SK-N-SH (cell line): ENCODE results near the gene NPC1. TPM values are rescaled to one million over a fixed set of nuclear protein-coding genes. Genes with fewer than 3 reads are reported as not detected.

Source experiments
- CTCF ChIA-PET: fragments of 300-600, 350-600 bp; formaldehyde crosslinking; extraction: SDS; loops from one replicate; lab custom pipeline; 2021; lab: Yijun Ruan, JAX
- POLR2A ChIA-PET: fragments of 350-600 bp; sonication (Branson Sonifier 250); formaldehyde crosslinking; extraction: SDS; loops from one replicate; lab custom pipeline; 2020; ENCODE audit warnings: antibody characterized with exemption, inconsistent platforms; lab: Yijun Ruan, JAX
- DNase-seq: peaks from one replicate; pipeline ENCODE4 v3.0.0; 2012
- H2AFZ ChIP-seq: fragments of 200-600 bp; sonication (generic); 2 replicates; pipeline ENCODE4 v1.8.1; 2016; ENCODE audit warnings: antibody characterized with exemption, mild to moderate bottlenecking, low read depth
- H3F3A ChIP-seq: fragments of 200-600 bp; sonication (generic); replicated peaks from 2 replicates; pipeline ENCODE3; 2016; ENCODE audit warnings: antibody characterized with exemption, mild to moderate bottlenecking; ENCODE audit not compliant: insufficient read depth
- H3K27ac ChIP-seq, 2 experiments: fragments of 200-500 bp in 1 of 2; fragments of 200-600 bp in 1 of 2; sonication (Bioruptor generic) in 1 of 2; sonication (generic), shearing (Covaris generic) in 1 of 2; 2 replicates each; pipeline versions ENCODE4 v1.5.1 to v1.6.1; 2014 to 2016; ENCODE audit warnings: low read depth in 2 of 2, inconsistent platforms in 1 of 2, low read length in 1 of 2, mild to moderate bottlenecking in 1 of 2, mixed read lengths in 1 of 2
- H3K27me3 ChIP-seq: fragments of 200-600 bp; sonication (generic), shearing (Covaris generic); 2 replicates; pipeline ENCODE4 v1.6.1; 2016; ENCODE audit warnings: mixed run types; ENCODE audit not compliant: insufficient read depth
- H3K36me3 ChIP-seq, 2 experiments: fragments of 200-500 bp in 1 of 2; fragments of 200-600 bp in 1 of 2; sonication (Bioruptor generic) in 1 of 2; sonication (generic) in 1 of 2; replicated peaks in 1 of 2; 2 replicates each; pipeline versions ENCODE3 to v1.5.1; 2014 to 2016; ENCODE audit warnings: low read length in 1 of 2, mild to moderate bottlenecking in 1 of 2; ENCODE audit not compliant: insufficient read depth in 2 of 2, control insufficient read depth in 1 of 2
- H3K4me1 ChIP-seq, 2 experiments: fragments of 200-500 bp in 1 of 2; fragments of 200-600 bp in 1 of 2; sonication (Bioruptor generic) in 1 of 2; sonication (generic), shearing (Covaris generic) in 1 of 2; 2 replicates each; pipeline versions ENCODE4 v1.5.1 to v1.6.1; 2014 to 2016; ENCODE audit warnings: low read depth in 1 of 2, low read length in 1 of 2, mixed run types in 1 of 2; ENCODE audit not compliant: insufficient read depth in 2 of 2, control insufficient read depth in 1 of 2
- H3K4me2 ChIP-seq: fragments of 200-600 bp; sonication (generic), shearing (Covaris generic); 2 replicates; pipeline ENCODE4 v1.6.1; 2017; ENCODE audit warnings: mixed run types
- H3K4me3 ChIP-seq, 2 experiments: fragments of 200-500 bp in 1 of 2; fragments of 200-600 bp in 1 of 2; sonication (Bioruptor generic) in 1 of 2; sonication (generic), shearing (Covaris generic) in 1 of 2; 2 replicates each; pipeline versions ENCODE4 v1.5.1 to v1.8.1; 2014 to 2016; ENCODE audit warnings: low read depth in 2 of 2, inconsistent platforms in 1 of 2, low read length in 1 of 2, mild to moderate bottlenecking in 1 of 2, mixed read lengths in 1 of 2, moderate library complexity in 1 of 2
- H3K79me2 ChIP-seq: fragments of 200-600 bp; sonication (generic); 2 replicates; pipeline ENCODE4 v1.8.1; 2017; ENCODE audit warnings: mild to moderate bottlenecking; ENCODE audit not compliant: insufficient read depth
- H3K9ac ChIP-seq: fragments of 200-600 bp; sonication (generic); 2 replicates; pipeline ENCODE4 v1.6.1; 2017; ENCODE audit warnings: mixed run types
- H3K9me2 ChIP-seq: fragments of 200-600 bp; sonication (generic); 2 replicates; pipeline ENCODE4 v1.6.1; 2017; ENCODE audit warnings: mixed run types
- H3K9me3 ChIP-seq: fragments of 200-600 bp; sonication (generic); 2 replicates; pipeline ENCODE4 v1.6.1; 2017; ENCODE audit warnings: mixed run types, mild to moderate bottlenecking, moderate library complexity
- H4K20me1 ChIP-seq: fragments of 200-600 bp; sonication (generic); 2 replicates; pipeline ENCODE4 v1.6.1; 2017; ENCODE audit warnings: mild to moderate bottlenecking, mixed run types; ENCODE audit not compliant: insufficient read depth
- CHD2 ChIP-seq: fragments of 150-350 bp; IDR thresholded peaks from 2 replicates; pipeline ENCODE4 v1.6.1; 2018; ENCODE audit warnings: low read length; ENCODE audit not compliant: partially characterized antibody
- ELF1 ChIP-seq: IDR thresholded peaks from 2 replicates; pipeline ENCODE4 v1.4.0; 2012
- EP300 ChIP-seq, 2 experiments: IDR thresholded peaks; 2 replicates each; pipeline versions ENCODE4 v1.4.0 to v1.6.1; 2012; ENCODE audit warnings: borderline replicate concordance in 1 of 2, low read depth in 1 of 2, low read length in 1 of 2
- EZH2phosphoT487 ChIP-seq: fragments of 200-600 bp; sonication (generic); IDR thresholded peaks from 2 replicates; pipeline ENCODE4 v1.6.1; 2017; ENCODE audit warnings: low read depth, mixed run types, mild to moderate bottlenecking, antibody characterized with exemption, moderate library complexity, borderline replicate concordance
- FOSL2 ChIP-seq: IDR thresholded peaks from 2 replicates; pipeline ENCODE4 v1.4.0; 2012; ENCODE audit warnings: low read depth, mild to moderate bottlenecking, moderate library complexity, borderline replicate concordance
- GATA2 ChIP-seq: sonication (generic); formaldehyde crosslinking; IDR thresholded peaks from 2 replicates; pipeline ENCODE4 v1.5.0; 2020; ENCODE audit warnings: mild to moderate bottlenecking, missing genetic modification reagents
- JUND ChIP-seq: IDR thresholded peaks from 2 replicates; pipeline ENCODE4 v1.4.0; 2012
- MEF2A ChIP-seq: IDR thresholded peaks from 2 replicates; pipeline ENCODE4 v1.4.0; 2012; ENCODE audit warnings: low read depth, borderline replicate concordance
- NFIC ChIP-seq: IDR thresholded peaks from 2 replicates; pipeline ENCODE4 v1.4.0; 2012; ENCODE audit warnings: borderline replicate concordance
- NRF1 ChIP-seq: IDR thresholded peaks from 2 replicates; pipeline ENCODE4 v1.6.1; 2012; ENCODE audit warnings: low read depth, mild to moderate bottlenecking, low read length
- RAD21 ChIP-seq: IDR thresholded peaks from 2 replicates; pipeline ENCODE4 v1.6.1; 2012; ENCODE audit warnings: mild to moderate bottlenecking, low read length
- RXRA ChIP-seq: IDR thresholded peaks from 2 replicates; pipeline ENCODE4 v1.4.0; 2012; ENCODE audit warnings: low read depth, mild to moderate bottlenecking, borderline replicate concordance
- TAF1 ChIP-seq: IDR thresholded peaks from 2 replicates; pipeline ENCODE4 v1.6.1; 2012; ENCODE audit warnings: low read depth, mild to moderate bottlenecking, low read length, moderate library complexity, borderline replicate concordance
- YY1 ChIP-seq: IDR thresholded peaks from 2 replicates; pipeline ENCODE4 v1.4.0; 2012; ENCODE audit warnings: low read depth, mild to moderate bottlenecking
- WGBS: methylation state at CpG from one replicate; pipeline ENCODE4 v1.1.6; 2017; ENCODE audit warnings: low lambda C conversion rate; 5-methylcytosine and 5-hydroxymethylcytosine counted together
- polyA plus RNA-seq, 3 experiments: library from polyadenylated mRNA; depleted of rRNA; stranded (reverse); fragments of >200 nt; gene quantifications; 2 replicates each; pipeline ENCODE4 v1.2.3, GENCODE V29; 2012
- TF ChIP-seq, protein P1 (sequence below): fragments of 150-350 bp; IDR thresholded peaks from 2 replicates; pipeline ENCODE4 v1.6.1; 2017; ENCODE audit warnings: antibody characterized with exemption, low read length, low read depth, borderline replicate concordance
- TF ChIP-seq, protein P2 (sequence below): IDR thresholded peaks from 2 replicates; pipeline ENCODE4 v1.4.0; 2012; ENCODE audit warnings: low read depth, borderline replicate concordance
- TF ChIP-seq, protein P3 (sequence below): IDR thresholded peaks from 2 replicates; pipeline ENCODE4 v1.6.1; 2012; ENCODE audit warnings: mild to moderate bottlenecking, low read depth, low read length, moderate library complexity
- TF ChIP-seq, protein P4 (sequence below): IDR thresholded peaks from 2 replicates; pipeline ENCODE4 v1.4.0; 2012; ENCODE audit warnings: low read depth, borderline replicate concordance
- TF ChIP-seq, protein P5 (sequence below): IDR thresholded peaks from 2 replicates; pipeline ENCODE4; 2012

NPC1 gene
- polyA plus RNA-seq, 1 of the 3 experiments (the other 2 are of a cell fraction) = 23.9 TPM

DNA sequence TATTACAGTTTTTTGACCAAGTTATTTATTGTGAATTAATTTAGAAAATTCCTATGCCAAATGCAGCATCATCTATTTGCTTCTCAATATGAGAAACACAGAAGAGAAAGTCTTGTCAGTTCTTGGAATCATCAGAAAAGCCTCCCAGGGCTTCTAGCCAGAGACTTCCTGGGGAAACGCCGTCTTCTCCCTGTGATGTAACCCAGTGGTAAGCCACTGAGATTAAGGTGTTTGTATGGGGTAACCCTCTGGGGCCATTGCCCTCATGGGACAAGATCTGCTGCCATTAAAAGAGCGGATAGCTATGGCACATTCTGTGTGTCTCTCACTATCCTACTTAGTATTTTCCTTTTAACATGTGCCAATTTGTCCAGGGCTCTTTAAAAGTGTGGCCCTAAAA, 48.4 kb upstream of the NPC1 start:
- CTCF ChIA-PET = interaction anchor here (1.7 to 12.6 kb wide), 2 partner anchors 17 to 68 kb away, joined by 5 to 78 read pairs; no protein-coding TSS in a partner anchor
- 94% methylated on average over 3 of the region's 3 CpGs for WGBS
- no peak for DNase-seq

More for the DNA sequence above, 48.4 kb upstream of the NPC1 start:
- POLR2A ChIA-PET = no interaction called here
- H3K9me3 ChIP-seq = no peaks in the 10 kb centered on the region
- H3K79me2 ChIP-seq = no peaks in the 10 kb centered on the region
- H3F3A ChIP-seq = no peaks in the 10 kb centered on the region
- TF ChIP-seq, protein P1, sequence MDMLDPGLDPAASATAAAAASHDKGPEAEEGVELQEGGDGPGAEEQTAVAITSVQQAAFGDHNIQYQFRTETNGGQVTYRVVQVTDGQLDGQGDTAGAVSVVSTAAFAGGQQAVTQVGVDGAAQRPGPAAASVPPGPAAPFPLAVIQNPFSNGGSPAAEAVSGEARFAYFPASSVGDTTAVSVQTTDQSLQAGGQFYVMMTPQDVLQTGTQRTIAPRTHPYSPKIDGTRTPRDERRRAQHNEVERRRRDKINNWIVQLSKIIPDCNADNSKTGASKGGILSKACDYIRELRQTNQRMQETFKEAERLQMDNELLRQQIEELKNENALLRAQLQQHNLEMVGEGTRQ = no peak
- TF ChIP-seq EZH2phosphoT487 (no peak), CHD2 (no peak), JUND (no peak), ELF1 (no peak), GATA2 (no peak), MEF2A (no peak), RAD21 (no peak), RXRA (no peak), NFIC (no peak), YY1 (no peak), TAF1 (no peak), EP300 (IDR thresholded peaks at IDR 0.05; ENCODE audit: borderline replicate concordance in 1 of 2, low read depth in 1 of 2, low read length in 1 of 2) (no peak), FOSL2 (no peak), NRF1 (no peak)
- TF ChIP-seq, protein P2, sequence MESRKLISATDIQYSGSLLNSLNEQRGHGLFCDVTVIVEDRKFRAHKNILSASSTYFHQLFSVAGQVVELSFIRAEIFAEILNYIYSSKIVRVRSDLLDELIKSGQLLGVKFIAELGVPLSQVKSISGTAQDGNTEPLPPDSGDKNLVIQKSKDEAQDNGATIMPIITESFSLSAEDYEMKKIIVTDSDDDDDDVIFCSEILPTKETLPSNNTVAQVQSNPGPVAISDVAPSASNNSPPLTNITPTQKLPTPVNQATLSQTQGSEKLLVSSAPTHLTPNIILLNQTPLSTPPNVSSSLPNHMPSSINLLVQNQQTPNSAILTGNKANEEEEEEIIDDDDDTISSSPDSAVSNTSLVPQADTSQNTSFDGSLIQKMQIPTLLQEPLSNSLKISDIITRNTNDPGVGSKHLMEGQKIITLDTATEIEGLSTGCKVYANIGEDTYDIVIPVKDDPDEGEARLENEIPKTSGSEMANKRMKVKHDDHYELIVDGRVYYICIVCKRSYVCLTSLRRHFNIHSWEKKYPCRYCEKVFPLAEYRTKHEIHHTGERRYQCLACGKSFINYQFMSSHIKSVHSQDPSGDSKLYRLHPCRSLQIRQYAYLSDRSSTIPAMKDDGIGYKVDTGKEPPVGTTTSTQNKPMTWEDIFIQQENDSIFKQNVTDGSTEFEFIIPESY = no peak
- TF ChIP-seq, protein P3, sequence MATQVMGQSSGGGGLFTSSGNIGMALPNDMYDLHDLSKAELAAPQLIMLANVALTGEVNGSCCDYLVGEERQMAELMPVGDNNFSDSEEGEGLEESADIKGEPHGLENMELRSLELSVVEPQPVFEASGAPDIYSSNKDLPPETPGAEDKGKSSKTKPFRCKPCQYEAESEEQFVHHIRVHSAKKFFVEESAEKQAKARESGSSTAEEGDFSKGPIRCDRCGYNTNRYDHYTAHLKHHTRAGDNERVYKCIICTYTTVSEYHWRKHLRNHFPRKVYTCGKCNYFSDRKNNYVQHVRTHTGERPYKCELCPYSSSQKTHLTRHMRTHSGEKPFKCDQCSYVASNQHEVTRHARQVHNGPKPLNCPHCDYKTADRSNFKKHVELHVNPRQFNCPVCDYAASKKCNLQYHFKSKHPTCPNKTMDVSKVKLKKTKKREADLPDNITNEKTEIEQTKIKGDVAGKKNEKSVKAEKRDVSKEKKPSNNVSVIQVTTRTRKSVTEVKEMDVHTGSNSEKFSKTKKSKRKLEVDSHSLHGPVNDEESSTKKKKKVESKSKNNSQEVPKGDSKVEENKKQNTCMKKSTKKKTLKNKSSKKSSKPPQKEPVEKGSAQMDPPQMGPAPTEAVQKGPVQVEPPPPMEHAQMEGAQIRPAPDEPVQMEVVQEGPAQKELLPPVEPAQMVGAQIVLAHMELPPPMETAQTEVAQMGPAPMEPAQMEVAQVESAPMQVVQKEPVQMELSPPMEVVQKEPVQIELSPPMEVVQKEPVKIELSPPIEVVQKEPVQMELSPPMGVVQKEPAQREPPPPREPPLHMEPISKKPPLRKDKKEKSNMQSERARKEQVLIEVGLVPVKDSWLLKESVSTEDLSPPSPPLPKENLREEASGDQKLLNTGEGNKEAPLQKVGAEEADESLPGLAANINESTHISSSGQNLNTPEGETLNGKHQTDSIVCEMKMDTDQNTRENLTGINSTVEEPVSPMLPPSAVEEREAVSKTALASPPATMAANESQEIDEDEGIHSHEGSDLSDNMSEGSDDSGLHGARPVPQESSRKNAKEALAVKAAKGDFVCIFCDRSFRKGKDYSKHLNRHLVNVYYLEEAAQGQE = no peak
- TF ChIP-seq, protein P4, sequence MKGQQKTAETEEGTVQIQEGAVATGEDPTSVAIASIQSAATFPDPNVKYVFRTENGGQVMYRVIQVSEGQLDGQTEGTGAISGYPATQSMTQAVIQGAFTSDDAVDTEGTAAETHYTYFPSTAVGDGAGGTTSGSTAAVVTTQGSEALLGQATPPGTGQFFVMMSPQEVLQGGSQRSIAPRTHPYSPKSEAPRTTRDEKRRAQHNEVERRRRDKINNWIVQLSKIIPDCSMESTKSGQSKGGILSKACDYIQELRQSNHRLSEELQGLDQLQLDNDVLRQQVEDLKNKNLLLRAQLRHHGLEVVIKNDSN = no peak
- TF ChIP-seq, protein P5, sequence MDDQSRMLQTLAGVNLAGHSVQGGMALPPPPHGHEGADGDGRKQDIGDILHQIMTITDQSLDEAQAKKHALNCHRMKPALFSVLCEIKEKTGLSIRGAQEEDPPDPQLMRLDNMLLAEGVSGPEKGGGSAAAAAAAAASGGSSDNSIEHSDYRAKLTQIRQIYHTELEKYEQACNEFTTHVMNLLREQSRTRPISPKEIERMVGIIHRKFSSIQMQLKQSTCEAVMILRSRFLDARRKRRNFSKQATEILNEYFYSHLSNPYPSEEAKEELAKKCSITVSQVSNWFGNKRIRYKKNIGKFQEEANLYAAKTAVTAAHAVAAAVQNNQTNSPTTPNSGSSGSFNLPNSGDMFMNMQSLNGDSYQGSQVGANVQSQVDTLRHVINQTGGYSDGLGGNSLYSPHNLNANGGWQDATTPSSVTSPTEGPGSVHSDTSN = no peak
- H3K9ac ChIP-seq = no peak overlapping the region
- peaks cover 0 to 16% of the 10 kb centered on the region in 2 experiments; a peak in 2 of 4 replicates for H3K4me1 ChIP-seq
- H3K27me3 ChIP-seq = no peaks in the 10 kb centered on the region
- no peak overlapping the region for H3K4me2 ChIP-seq
- H4K20me1 ChIP-seq = no peaks in the 10 kb centered on the region
- no peak overlapping the region for H3K4me3 ChIP-seq
- no peaks in the 10 kb centered on the region for H3K9me2 ChIP-seq
- no peaks in the 10 kb centered on the region for H3K36me3 ChIP-seq
- no peak overlapping the region for H2AFZ ChIP-seq
- no peak overlapping the region for H3K27ac ChIP-seq
